PFSK-1 (cell line): ENCODE results near the gene FBN1.

Experiments used
- FOXP2 ChIP-seq: optimal IDR thresholded peaks from 2 replicates; pipeline ENCODE3; 2011; ENCODE audit warnings: borderline replicate concordance, control low read depth, inconsistent platforms; ENCODE audit not compliant: insufficient read depth; ENCODE audit errors: extremely low read length, extremely low read depth
- POLR2AphosphoS5 ChIP-seq: IDR thresholded peaks from 2 replicates; pipeline ENCODE4 v1.6.1; 2012; ENCODE audit warnings: low read depth, mild to moderate bottlenecking, control low read depth, low read length, moderate library complexity
- SIN3A ChIP-seq: IDR thresholded peaks from 2 replicates; pipeline ENCODE4 v1.6.1; 2012; ENCODE audit warnings: mild to moderate bottlenecking, low read length, moderate library complexity, borderline replicate concordance; ENCODE audit not compliant: insufficient read depth
- TAF1 ChIP-seq: IDR thresholded peaks from 2 replicates; pipeline ENCODE4 v1.6.1; 2012; ENCODE audit warnings: low read length, control low read depth, borderline replicate concordance; ENCODE audit not compliant: insufficient read depth
- TF ChIP-seq, protein P1 (sequence below), 2 experiments: IDR thresholded peaks; 2 replicates each; pipeline versions ENCODE4 v1.6.1 to v1.8.0; 2011 to 2012; ENCODE audit warnings: low read depth in 2 of 2, low read length in 2 of 2, control low read depth in 1 of 2, inconsistent platforms in 1 of 2, mild to moderate bottlenecking in 1 of 2, moderate library complexity in 1 of 2; ENCODE audit not compliant: insufficient read depth in 1 of 2

DNA sequence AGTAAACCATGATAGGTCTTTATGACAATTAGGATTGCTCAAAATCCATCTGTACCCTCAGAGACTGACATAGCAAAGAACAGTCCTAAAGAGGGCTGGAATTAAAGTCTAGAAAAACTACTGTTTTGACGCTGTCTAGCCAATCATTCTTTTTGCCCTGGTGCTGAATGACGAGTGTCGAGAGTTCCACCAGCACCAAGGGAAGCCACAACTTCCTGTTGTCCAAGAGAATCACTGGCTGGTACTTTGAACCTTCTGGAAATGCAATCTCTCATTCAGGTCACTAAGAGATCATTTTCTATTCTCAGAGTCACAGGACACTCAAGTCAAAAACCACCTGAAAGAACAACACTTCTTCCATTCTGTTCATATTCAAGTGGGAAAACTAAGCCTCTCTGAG is 37.7 kb downstream of the FBN1 start:
- TF ChIP-seq, protein P1, sequence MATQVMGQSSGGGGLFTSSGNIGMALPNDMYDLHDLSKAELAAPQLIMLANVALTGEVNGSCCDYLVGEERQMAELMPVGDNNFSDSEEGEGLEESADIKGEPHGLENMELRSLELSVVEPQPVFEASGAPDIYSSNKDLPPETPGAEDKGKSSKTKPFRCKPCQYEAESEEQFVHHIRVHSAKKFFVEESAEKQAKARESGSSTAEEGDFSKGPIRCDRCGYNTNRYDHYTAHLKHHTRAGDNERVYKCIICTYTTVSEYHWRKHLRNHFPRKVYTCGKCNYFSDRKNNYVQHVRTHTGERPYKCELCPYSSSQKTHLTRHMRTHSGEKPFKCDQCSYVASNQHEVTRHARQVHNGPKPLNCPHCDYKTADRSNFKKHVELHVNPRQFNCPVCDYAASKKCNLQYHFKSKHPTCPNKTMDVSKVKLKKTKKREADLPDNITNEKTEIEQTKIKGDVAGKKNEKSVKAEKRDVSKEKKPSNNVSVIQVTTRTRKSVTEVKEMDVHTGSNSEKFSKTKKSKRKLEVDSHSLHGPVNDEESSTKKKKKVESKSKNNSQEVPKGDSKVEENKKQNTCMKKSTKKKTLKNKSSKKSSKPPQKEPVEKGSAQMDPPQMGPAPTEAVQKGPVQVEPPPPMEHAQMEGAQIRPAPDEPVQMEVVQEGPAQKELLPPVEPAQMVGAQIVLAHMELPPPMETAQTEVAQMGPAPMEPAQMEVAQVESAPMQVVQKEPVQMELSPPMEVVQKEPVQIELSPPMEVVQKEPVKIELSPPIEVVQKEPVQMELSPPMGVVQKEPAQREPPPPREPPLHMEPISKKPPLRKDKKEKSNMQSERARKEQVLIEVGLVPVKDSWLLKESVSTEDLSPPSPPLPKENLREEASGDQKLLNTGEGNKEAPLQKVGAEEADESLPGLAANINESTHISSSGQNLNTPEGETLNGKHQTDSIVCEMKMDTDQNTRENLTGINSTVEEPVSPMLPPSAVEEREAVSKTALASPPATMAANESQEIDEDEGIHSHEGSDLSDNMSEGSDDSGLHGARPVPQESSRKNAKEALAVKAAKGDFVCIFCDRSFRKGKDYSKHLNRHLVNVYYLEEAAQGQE (IDR thresholded peaks at IDR 0.05; ENCODE audit: insufficient read depth in 1 of 2, low read depth in 2 of 2, low read length in 2 of 2) = no peak
- TF ChIP-seq TAF1 (no peak), SIN3A (no peak), POLR2AphosphoS5 (no peak), FOXP2 (no peak)
